Sigmoid colon (tissue), 7 donors: ENCODE measurements around the gene RCCD1. TPM values are rescaled to one million over a fixed set of nuclear protein-coding genes. Genes with fewer than 3 reads are reported as not detected.

Experiments used
- DNase-seq: peaks from one replicate; pipeline ENCODE4 v3.0.0-alpha.2; 2019
- H3K27ac ChIP-seq, 4 donors: fragments of 200-600 bp; sonication (generic); one replicate each; pipeline ENCODE4 v1.5.1; 2016 to 2019; ENCODE audit warnings: mild to moderate bottlenecking in 1 of 4
- H3K27me3 ChIP-seq, 3 donors: fragments of 200-600 bp; sonication (generic); one replicate each; pipeline ENCODE4 v1.5.1; 2019; ENCODE audit warnings: mild to moderate bottlenecking in 1 of 3
- H3K36me3 ChIP-seq, 4 donors: fragments of 200-600 bp; sonication (generic); one replicate each; pipeline ENCODE4 v1.5.1; 2016 to 2019
- H3K4me1 ChIP-seq, 4 donors: fragments of 200-600 bp; sonication (generic); one replicate each; pipeline ENCODE4 v1.5.1; 2017 to 2019
- H3K4me3 ChIP-seq, 4 donors: fragments of 200-600 bp; sonication (generic); one replicate each; pipeline ENCODE4 v1.5.1; 2017 to 2019; ENCODE audit warnings: mild to moderate bottlenecking in 2 of 4, moderate library complexity in 1 of 4
- H3K9me3 ChIP-seq, 4 donors: fragments of 200-600 bp in 3 of 4; sonication (generic) in 3 of 4; one replicate each; pipeline versions ENCODE4 v1.5.1 to v1.6.1; 2013 to 2019
- CTCF ChIP-seq, 4 experiments: fragments of 450-650 bp in 3 of 4; fragments of 200-600 bp in 1 of 4; IDR thresholded peaks; one replicate each; pipeline ENCODE4 v1.5.1; 2016 to 2019; ENCODE audit warnings: antibody characterized with exemption in 4 of 4, mild to moderate bottlenecking in 3 of 4, moderate library complexity in 2 of 4
- EP300 ChIP-seq, 4 donors: sonication (generic); formaldehyde crosslinking; IDR thresholded peaks; one replicate each; pipeline ENCODE4 v1.6.1; 2017; ENCODE audit warnings: antibody characterized with exemption in 4 of 4
- POLR2A ChIP-seq, 2 donors: fragments of 450-650 bp; IDR thresholded peaks; one replicate each; pipeline ENCODE4 v1.6.1; 2016; ENCODE audit warnings: antibody characterized with exemption in 2 of 2, mild to moderate bottlenecking in 2 of 2, moderate library complexity in 2 of 2
- POLR2AphosphoS5 ChIP-seq, 4 donors: sonication (generic); formaldehyde crosslinking; IDR thresholded peaks; one replicate each; pipeline ENCODE4 v1.6.1; 2017; ENCODE audit warnings: antibody characterized with exemption in 4 of 4
- WGBS, 2 donors: extraction: QIAGEN DNeasy Blood & Tissue Kit; methylation state at CpG; one replicate each; pipeline ENCODE4 v1.1.7; 2013; 5-methylcytosine and 5-hydroxymethylcytosine counted together
- intact Hi-C: fragments of 100-400 bp; cut with DNase I; formaldehyde crosslinking; loops from one replicate; pipeline ENCODE4 v1.15.1; 2023
- polyA plus RNA-seq, 3 donors: library from polyadenylated mRNA; stranded (reverse); fragments of 200-250 nt; gene quantifications; one replicate each; pipeline ENCODE4 v1.2.3, GENCODE V29; 2013
- total RNA-seq, 4 donors: library from RNA; depleted of rRNA; stranded (reverse); fragments of >200 nt; gene quantifications; one replicate each; pipeline ENCODE4 v1.1.0, GENCODE V29; 2016
- donor health status: healthy with polysubstance abuse.
- donor health status: Bipolar disorder and iron deficiency.
- donor health status: healthy.

RCCD1 gene
- total and polyA plus RNA-seq, 7 donors, result 4.2 to 11.8 (median 6.7) TPM

GRCh38 chr15:90947577-90948357 lies 6.9 kb upstream of the RCCD1 start:
- no peaks in the 10 kb centered on the region for H3K9me3 ChIP-seq

GRCh38 chr15:90948506-90948905 lies 6.2 kb upstream of the RCCD1 start:
- intact Hi-C loops, result no loop called here

More at GRCh38 chr15:90947577-90948357, 6.9 kb upstream of the RCCD1 start:
- 90 to 96% methylated on average over 18 of the region's 18 CpGs for WGBS, 2 donors
- Histone ChIP-seq H3K27ac (no peak overlapping the region), H3K36me3 (peaks cover 32 to 99% (median 72%) of the 10 kb centered on the region in 4 donors), H3K27me3 (no peaks in the 10 kb centered on the region), H3K4me1 (no peaks in the 10 kb centered on the region), H3K4me3 (no peak overlapping the region)
- DNase-seq, result no peak
- intact Hi-C loops, result no loop called here
- TF ChIP-seq POLR2AphosphoS5 (IDR thresholded peaks at IDR 0.05), result no peak
- TF ChIP-seq POLR2A (IDR thresholded peaks at IDR 0.05), result no peak
- no peak for TF ChIP-seq CTCF (IDR thresholded peaks at IDR 0.05)
- TF ChIP-seq EP300 (IDR thresholded peaks at IDR 0.05), result no peak

DNA sequence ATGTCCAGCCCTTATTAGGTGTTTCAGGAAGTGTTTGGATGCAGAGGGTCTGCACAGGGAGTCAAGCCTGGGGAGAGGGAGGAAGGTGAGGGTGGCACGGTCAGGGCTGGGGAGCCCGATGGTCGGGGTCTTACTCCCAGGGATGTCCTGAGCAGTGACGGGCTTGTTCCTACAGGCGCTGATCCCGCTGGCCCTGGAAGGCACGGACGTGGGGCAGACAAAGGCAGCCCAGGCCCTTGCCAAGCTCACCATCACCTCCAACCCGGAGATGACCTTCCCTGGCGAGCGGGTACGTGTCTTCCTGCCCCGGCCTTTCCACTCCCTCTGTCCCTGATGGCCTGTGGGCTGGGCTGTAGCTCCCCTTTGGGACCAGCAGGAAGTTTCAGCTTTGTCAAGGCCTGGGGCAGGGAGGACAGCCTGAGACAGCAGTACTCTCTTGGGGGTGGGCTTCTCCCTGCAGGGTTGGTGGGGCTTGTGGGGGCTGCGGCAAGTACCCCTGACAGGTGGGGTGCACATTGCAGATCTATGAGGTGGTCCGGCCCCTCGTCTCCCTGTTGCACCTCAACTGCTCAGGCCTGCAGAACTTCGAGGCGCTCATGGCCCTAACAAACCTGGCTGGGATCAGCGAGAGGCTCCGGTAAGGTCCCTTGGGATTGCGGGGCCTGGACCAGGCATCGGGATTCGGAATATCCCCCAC lies 4.6 kb upstream of the RCCD1 start:
- Histone ChIP-seq H3K4me3 (no peak overlapping the region), H3K9me3 (no peaks in the 10 kb centered on the region), H3K4me1 (peaks cover 0 to 6% (median 4%) of the 10 kb centered on the region in 4 donors), H3K27me3 (no peaks in the 10 kb centered on the region), H3K27ac (no peak overlapping the region), H3K36me3 (peaks cover 23 to 87% (median 60%) of the 10 kb centered on the region in 4 donors)
- TF ChIP-seq POLR2AphosphoS5 (IDR thresholded peaks at IDR 0.05), result no peak
- no peak for TF ChIP-seq POLR2A (IDR thresholded peaks at IDR 0.05)
- TF ChIP-seq CTCF (IDR thresholded peaks at IDR 0.05), result no peak
- no peak for TF ChIP-seq EP300 (IDR thresholded peaks at IDR 0.05)
- DNase-seq, result no peak
- 95% methylated on average over 23 of the region's 23 CpGs for WGBS, 2 donors
- intact Hi-C loops, result no loop called here

More at GRCh38 chr15:90948506-90948905, 6.2 kb upstream of the RCCD1 start:
- Histone ChIP-seq H3K9me3 (no peaks in the 10 kb centered on the region), H3K27me3 (no peaks in the 10 kb centered on the region), H3K4me3 (no peak overlapping the region), H3K36me3 (peaks cover 35 to 99% (median 72%) of the 10 kb centered on the region in 4 donors), H3K4me1 (no peaks in the 10 kb centered on the region), H3K27ac (no peak overlapping the region)
- no peak for DNase-seq
- TF ChIP-seq EP300 (IDR thresholded peaks at IDR 0.05), result no peak
- TF ChIP-seq CTCF (IDR thresholded peaks at IDR 0.05), result no peak
- no peak for TF ChIP-seq POLR2A (IDR thresholded peaks at IDR 0.05)
- TF ChIP-seq POLR2AphosphoS5 (IDR thresholded peaks at IDR 0.05), result no peak
- 90 to 97% methylated on average over 8 of the region's 8 CpGs for WGBS, 2 donors

DNA sequence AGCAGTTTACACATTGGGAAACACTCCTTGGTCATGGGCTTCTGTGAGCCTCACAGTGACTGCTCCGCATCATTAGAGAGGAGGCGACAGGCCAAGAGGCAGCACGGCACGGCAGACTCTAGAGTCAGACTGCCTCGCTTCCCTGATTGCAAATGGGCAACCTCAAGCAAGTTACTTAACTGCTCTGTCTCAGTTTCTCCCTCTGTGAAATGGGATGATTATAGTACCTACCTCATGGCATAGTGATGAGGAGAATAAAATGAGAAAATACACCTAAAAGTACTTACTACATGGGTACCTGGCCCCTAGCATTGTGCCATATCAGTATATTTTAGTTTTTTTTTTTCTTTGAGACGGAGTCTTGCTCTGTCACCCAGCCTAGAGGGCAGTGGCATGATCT lies 4.0 kb upstream of the RCCD1 start:
- Histone ChIP-seq H3K36me3 (peaks cover 21 to 82% (median 57%) of the 10 kb centered on the region in 4 donors), H3K27ac (no peak overlapping the region), H3K9me3 (no peaks in the 10 kb centered on the region), H3K27me3 (no peaks in the 10 kb centered on the region), H3K4me1 (peaks cover 0 to 11% (median 10%) of the 10 kb centered on the region in 4 donors), H3K4me3 (no peak overlapping the region)
- TF ChIP-seq CTCF (IDR thresholded peaks at IDR 0.05), result no peak
- TF ChIP-seq POLR2A (IDR thresholded peaks at IDR 0.05), result no peak
- TF ChIP-seq EP300 (IDR thresholded peaks at IDR 0.05), result no peak
- no peak for TF ChIP-seq POLR2AphosphoS5 (IDR thresholded peaks at IDR 0.05)
- intact Hi-C loops, result no loop called here
- 97 to 98% methylated on average over 6 of the region's 6 CpGs for WGBS, 2 donors
- no peak for DNase-seq
